ENCODE results near the gene TNFRSF4. TPM values are rescaled to one million over a fixed set of nuclear protein-coding genes. Genes with fewer than 3 reads are reported as not detected.

Gene TNFRSF4
- total and polyA plus RNA-seq, 2 of the 13 experiments (the other 11 are each of a cell fraction or from before 2014, with no cell fraction given), result not detected

- H4K20me1 ChIP-seq (ENCODE audit: insufficient read depth, low read length), result no peaks in the 10 kb centered on the region
- no peak overlapping the region for H3K27ac ChIP-seq (ENCODE audit: extremely low read length, insufficient read depth, low read length)
- ATAC-seq (peak; percentile 8; the same call in 1 of the 3 replicates), FAIRE-seq (no peak), DNase-seq (ENCODE audit: low spot score) (no peak)
- no TSS peak for BruUV-seq (replicated peaks)
- no peaks in the 10 kb centered on the region for H3K4me1 ChIP-seq (ENCODE audit: insufficient read depth, low read length)
- ChIA-PET POLR2A (interaction anchor here (1.3 to 1.6 kb wide), 3 partner anchors 11 to 129 kb away, joined by 3 to 6 read pairs (median 4); no protein-coding TSS in a partner anchor), CTCF (ENCODE audit: low intra/inter-chr PET ratio, low total read pairs) (interaction anchor here (0.7 kb wide), 2 partner anchors 126 to 129 kb away, joined by 3 to 8 read pairs; no protein-coding TSS in a partner anchor)
- intact Hi-C loops (cut with micrococcal nuclease; ENCODE audit: unreplicated experiment), result loop anchor here (5.0 kb wide), 1 partner anchor 129 kb away; no protein-coding TSS in a partner anchor
- no peaks in the 10 kb centered on the region for H3K27me3 ChIP-seq (ENCODE audit: control insufficient read depth in 1 of 2, insufficient read depth in 2 of 2, low read length in 2 of 2)
- H3K36me3 ChIP-seq (replicated peaks in 1 of 2; ENCODE audit: control insufficient read depth in 1 of 2, insufficient read depth in 2 of 2, low read length in 2 of 2), result peaks cover 6 to 7% of the 10 kb centered on the region in 2 experiments; a peak in 3 of 5 replicates
- in situ Hi-C loops (cut with HindIII; ENCODE audit: extremely low pct_ligation_motif_present, low pct_unique_long_range_greater_than_20kb), result no loop called here
- H3K79me2 ChIP-seq (ENCODE audit: insufficient read depth, low read length), result no peaks in the 10 kb centered on the region
- no peak overlapping the region for H3K4me2 ChIP-seq (ENCODE audit: low read depth, low read length)
- no peak overlapping the region for H2AFZ ChIP-seq (ENCODE audit: low read length)
- no peak overlapping the region for H3K9ac ChIP-seq (ENCODE audit: insufficient read depth, low read depth, low read length)
- no peaks in the 10 kb centered on the region for H3K9me3 ChIP-seq (ENCODE audit: low read length)
- no peak overlapping the region for H3K4me3 ChIP-seq (replicated peaks in 1 of 3; ENCODE audit: insufficient read depth in 1 of 3, low read depth in 2 of 3, low read length in 3 of 3)
- WGBS (ENCODE audit: low lambda C conversion rate), result 97% methylated on average over 8 of the region's 16 CpGs
- TF ChIP-seq KDM4B (CRISPR knock-in tag; IDR thresholded peaks at IDR 0.05), result no peak
- TF ChIP-seq, protein P1, sequence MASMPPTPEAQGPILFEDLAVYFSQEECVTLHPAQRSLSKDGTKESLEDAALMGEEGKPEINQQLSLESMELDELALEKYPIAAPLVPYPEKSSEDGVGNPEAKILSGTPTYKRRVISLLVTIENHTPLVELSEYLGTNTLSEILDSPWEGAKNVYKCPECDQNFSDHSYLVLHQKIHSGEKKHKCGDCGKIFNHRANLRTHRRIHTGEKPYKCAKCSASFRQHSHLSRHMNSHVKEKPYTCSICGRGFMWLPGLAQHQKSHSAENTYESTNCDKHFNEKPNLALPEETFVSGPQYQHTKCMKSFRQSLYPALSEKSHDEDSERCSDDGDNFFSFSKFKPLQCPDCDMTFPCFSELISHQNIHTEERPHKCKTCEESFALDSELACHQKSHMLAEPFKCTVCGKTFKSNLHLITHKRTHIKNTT (CRISPR knock-in tag; IDR thresholded peaks at IDR 0.05), result no peak
- no peak for TF ChIP-seq GFI1 (CRISPR knock-in tag; IDR thresholded peaks at IDR 0.05; ENCODE audit: borderline replicate concordance)
- no peak for TF ChIP-seq MIER2 (CRISPR knock-in tag; IDR thresholded peaks at IDR 0.05)
- TF ChIP-seq ZNF33B (CRISPR knock-in tag; IDR thresholded peaks at IDR 0.05), result no peak
- TF ChIP-seq, protein P2, sequence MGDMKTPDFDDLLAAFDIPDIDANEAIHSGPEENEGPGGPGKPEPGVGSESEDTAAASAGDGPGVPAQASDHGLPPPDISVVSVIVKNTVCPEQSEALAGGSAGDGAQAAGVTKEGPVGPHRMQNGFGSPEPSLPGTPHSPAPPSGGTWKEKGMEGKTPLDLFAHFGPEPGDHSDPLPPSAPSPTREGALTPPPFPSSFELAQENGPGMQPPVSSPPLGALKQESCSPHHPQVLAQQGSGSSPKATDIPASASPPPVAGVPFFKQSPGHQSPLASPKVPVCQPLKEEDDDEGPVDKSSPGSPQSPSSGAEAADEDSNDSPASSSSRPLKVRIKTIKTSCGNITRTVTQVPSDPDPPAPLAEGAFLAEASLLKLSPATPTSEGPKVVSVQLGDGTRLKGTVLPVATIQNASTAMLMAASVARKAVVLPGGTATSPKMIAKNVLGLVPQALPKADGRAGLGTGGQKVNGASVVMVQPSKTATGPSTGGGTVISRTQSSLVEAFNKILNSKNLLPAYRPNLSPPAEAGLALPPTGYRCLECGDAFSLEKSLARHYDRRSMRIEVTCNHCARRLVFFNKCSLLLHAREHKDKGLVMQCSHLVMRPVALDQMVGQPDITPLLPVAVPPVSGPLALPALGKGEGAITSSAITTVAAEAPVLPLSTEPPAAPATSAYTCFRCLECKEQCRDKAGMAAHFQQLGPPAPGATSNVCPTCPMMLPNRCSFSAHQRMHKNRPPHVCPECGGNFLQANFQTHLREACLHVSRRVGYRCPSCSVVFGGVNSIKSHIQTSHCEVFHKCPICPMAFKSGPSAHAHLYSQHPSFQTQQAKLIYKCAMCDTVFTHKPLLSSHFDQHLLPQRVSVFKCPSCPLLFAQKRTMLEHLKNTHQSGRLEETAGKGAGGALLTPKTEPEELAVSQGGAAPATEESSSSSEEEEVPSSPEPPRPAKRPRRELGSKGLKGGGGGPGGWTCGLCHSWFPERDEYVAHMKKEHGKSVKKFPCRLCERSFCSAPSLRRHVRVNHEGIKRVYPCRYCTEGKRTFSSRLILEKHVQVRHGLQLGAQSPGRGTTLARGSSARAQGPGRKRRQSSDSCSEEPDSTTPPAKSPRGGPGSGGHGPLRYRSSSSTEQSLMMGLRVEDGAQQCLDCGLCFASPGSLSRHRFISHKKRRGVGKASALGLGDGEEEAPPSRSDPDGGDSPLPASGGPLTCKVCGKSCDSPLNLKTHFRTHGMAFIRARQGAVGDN (CRISPR knock-in tag; IDR thresholded peaks at IDR 0.05), result peak; percentile 13; the same call in 1 of the 2 replicates
- TF ChIP-seq, protein P3, sequence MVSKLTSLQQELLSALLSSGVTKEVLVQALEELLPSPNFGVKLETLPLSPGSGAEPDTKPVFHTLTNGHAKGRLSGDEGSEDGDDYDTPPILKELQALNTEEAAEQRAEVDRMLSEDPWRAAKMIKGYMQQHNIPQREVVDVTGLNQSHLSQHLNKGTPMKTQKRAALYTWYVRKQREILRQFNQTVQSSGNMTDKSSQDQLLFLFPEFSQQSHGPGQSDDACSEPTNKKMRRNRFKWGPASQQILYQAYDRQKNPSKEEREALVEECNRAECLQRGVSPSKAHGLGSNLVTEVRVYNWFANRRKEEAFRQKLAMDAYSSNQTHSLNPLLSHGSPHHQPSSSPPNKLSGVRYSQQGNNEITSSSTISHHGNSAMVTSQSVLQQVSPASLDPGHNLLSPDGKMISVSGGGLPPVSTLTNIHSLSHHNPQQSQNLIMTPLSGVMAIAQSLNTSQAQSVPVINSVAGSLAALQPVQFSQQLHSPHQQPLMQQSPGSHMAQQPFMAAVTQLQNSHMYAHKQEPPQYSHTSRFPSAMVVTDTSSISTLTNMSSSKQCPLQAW (CRISPR knock-in tag; IDR thresholded peaks at IDR 0.05), result no peak
- TF ChIP-seq, protein P4, sequence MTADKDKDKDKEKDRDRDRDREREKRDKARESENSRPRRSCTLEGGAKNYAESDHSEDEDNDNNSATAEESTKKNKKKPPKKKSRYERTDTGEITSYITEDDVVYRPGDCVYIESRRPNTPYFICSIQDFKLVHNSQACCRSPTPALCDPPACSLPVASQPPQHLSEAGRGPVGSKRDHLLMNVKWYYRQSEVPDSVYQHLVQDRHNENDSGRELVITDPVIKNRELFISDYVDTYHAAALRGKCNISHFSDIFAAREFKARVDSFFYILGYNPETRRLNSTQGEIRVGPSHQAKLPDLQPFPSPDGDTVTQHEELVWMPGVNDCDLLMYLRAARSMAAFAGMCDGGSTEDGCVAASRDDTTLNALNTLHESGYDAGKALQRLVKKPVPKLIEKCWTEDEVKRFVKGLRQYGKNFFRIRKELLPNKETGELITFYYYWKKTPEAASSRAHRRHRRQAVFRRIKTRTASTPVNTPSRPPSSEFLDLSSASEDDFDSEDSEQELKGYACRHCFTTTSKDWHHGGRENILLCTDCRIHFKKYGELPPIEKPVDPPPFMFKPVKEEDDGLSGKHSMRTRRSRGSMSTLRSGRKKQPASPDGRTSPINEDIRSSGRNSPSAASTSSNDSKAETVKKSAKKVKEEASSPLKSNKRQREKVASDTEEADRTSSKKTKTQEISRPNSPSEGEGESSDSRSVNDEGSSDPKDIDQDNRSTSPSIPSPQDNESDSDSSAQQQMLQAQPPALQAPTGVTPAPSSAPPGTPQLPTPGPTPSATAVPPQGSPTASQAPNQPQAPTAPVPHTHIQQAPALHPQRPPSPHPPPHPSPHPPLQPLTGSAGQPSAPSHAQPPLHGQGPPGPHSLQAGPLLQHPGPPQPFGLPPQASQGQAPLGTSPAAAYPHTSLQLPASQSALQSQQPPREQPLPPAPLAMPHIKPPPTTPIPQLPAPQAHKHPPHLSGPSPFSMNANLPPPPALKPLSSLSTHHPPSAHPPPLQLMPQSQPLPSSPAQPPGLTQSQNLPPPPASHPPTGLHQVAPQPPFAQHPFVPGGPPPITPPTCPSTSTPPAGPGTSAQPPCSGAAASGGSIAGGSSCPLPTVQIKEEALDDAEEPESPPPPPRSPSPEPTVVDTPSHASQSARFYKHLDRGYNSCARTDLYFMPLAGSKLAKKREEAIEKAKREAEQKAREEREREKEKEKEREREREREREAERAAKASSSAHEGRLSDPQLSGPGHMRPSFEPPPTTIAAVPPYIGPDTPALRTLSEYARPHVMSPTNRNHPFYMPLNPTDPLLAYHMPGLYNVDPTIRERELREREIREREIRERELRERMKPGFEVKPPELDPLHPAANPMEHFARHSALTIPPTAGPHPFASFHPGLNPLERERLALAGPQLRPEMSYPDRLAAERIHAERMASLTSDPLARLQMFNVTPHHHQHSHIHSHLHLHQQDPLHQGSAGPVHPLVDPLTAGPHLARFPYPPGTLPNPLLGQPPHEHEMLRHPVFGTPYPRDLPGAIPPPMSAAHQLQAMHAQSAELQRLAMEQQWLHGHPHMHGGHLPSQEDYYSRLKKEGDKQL (CRISPR knock-in tag; IDR thresholded peaks at IDR 0.05; ENCODE audit: low read depth), result no peak
- no peak for TF ChIP-seq KLF9 (CRISPR knock-in tag; IDR thresholded peaks at IDR 0.05; ENCODE audit: low read depth)
- TF ChIP-seq ATRX (CRISPR knock-in tag; IDR thresholded peaks at IDR 0.05; ENCODE audit: borderline replicate concordance), result no peak
These were observed 36.9 kb upstream of the TNFRSF4 start for GRCh38 chr1:1250786-1251284.
